PC-9 (cell line): Measurements from ENCODE around the gene EVC2.

Experiments
- EZH2 ChIP-seq: fragments of 200-600 bp; sonication (generic); IDR thresholded peaks from 2 replicates; pipeline ENCODE4 v1.8.0; 2017; ENCODE audit warnings: antibody characterized with exemption, low read depth
- TF ChIP-seq, protein P1 (sequence below): fragments of 200-600 bp; sonication (generic); conservative IDR thresholded peaks from 2 replicates; pipeline ENCODE4 v1.6.1; 2017; ENCODE audit warnings: mixed run types, antibody characterized with exemption, mild to moderate bottlenecking, moderate library complexity

DNA sequence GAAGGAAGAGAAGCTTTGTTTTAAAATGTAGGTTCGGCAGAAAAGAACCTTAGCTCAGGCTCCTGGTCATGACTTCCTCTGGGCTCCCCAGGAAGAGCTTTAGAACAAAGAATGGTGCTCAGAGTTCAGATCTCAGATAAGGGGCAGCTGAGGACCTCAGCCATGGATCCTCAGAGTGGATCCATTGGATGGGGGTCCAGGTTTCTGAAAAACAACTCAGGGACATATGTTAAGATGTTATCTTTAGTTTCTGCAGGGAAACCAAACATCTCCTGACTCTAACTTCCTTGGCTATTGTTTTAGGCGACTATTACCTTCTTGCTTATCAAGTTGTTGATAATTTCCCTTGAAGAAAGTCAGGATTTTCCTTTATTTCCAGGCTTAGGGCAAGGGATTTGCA, 8.0 kb upstream of the EVC2 start:
- TF ChIP-seq, protein P1, sequence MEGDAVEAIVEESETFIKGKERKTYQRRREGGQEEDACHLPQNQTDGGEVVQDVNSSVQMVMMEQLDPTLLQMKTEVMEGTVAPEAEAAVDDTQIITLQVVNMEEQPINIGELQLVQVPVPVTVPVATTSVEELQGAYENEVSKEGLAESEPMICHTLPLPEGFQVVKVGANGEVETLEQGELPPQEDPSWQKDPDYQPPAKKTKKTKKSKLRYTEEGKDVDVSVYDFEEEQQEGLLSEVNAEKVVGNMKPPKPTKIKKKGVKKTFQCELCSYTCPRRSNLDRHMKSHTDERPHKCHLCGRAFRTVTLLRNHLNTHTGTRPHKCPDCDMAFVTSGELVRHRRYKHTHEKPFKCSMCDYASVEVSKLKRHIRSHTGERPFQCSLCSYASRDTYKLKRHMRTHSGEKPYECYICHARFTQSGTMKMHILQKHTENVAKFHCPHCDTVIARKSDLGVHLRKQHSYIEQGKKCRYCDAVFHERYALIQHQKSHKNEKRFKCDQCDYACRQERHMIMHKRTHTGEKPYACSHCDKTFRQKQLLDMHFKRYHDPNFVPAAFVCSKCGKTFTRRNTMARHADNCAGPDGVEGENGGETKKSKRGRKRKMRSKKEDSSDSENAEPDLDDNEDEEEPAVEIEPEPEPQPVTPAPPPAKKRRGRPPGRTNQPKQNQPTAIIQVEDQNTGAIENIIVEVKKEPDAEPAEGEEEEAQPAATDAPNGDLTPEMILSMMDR: no peak
- TF ChIP-seq EZH2: no peak
